Dermis microvascular lymphatic vessel endothelial cell (primary cell): ENCODE data around the gene BEND5. TPM values are rescaled to one million over a fixed set of nuclear protein-coding genes. Genes with fewer than 3 reads are reported as not detected.

ENCODE experiments used
- DNase-seq, 2 donors: peaks; one replicate each; pipeline versions ENCODE4 v3.0.0 to v3.0.0-alpha.2; 2010; ENCODE audit warnings: low read depth in 2 of 2
- total RNA-seq: library from RNA; depleted of rRNA; stranded (reverse); fragments of >200 nt; gene quantifications from 2 replicates; pipeline ENCODE4 v1.2.1, GENCODE V29; 2014

The BEND5 gene
- total RNA-seq, 1 donor from 2014 or later: 0.77 TPM

DNA sequence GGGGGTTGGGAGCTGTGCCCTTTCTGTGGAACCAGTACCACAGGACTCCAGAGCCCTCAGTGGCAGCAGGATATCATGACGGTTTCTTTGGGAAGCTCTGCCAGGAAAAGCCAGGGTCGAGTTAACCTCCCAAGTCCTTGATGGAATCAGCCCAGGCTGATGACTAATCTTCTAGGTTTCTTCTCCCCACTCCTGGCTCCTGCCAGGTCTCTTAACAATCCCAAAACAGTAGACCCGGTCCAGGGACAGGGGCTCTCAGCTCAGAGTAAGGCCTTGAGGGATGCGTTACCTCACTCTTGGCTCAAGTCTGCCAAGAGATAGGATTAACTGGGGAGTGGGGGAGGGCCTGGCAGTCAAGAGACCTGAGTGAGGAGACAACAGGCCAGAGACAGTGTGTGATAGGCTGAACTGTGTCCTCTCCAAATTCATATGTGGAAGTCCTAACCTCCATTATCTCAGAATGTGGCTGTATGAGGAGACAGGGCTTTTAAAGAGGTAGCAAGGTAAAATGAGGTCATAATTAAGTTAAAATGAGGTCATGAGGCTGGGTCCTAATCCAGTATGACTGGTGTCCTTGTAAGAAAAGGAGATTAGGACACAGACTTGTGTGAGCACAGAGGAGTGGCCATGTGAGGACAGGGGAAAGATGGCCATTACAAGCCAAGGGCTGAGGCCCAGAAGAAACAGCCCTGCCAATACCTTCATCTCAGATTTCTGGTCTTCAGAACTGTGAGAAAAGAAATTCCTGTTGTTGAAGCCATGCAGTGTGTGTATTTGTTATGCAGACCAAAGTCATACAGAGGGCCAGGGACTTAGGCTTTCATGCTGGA, 95.0 kb downstream of the BEND5 start:
- no peak for DNase-seq

DNA sequence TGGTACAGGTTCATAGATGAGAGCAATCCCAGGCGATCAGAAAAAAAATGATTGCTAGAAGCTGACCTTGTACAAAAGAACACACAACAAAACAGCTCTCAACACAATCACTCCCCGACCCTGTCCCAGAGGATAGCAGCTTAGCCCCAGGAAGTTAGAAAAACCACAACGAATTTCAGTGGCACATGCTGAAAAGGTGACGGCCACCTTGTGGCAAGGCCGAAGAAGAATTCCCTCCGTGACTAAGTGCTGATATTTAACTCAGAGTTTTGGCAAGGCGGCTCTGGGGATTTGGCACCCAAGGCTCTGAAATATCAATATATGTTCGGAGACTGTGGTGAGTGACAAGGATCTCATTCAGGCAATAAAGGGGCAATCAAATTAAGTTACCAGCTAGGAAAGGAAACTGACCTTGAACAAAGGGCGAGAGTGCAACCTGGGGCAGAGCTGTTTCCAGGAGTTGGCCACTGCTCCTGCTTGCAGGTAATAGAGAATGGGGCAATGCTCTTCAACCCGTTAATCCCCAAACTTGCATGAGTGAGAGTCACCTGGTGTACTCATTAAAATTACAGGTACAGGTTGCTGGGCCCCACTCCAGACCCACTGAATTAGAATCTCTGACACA, 96.2 kb downstream of the BEND5 start:
- DNase-seq: no peak

DNA sequence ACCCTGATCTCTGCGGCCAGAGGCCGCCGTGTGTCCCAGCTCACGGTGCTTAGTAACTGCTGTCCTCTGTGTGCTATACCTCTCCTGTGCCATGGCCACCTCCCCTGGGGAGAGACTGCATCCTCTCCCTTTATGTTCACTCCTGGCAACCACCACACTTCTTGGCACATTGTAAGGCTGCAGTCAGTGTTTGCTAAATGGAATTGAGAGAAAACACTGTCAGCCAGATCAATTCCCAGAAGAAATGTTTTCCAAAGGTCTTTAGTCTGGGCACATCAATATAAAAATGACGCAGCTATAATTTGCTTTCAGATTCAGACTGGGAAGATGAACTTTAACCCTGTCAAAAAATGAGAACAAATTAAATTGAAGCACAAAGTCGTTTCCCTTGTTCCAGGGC, 96.8 kb downstream of the BEND5 start:
- no peak for DNase-seq

DNA sequence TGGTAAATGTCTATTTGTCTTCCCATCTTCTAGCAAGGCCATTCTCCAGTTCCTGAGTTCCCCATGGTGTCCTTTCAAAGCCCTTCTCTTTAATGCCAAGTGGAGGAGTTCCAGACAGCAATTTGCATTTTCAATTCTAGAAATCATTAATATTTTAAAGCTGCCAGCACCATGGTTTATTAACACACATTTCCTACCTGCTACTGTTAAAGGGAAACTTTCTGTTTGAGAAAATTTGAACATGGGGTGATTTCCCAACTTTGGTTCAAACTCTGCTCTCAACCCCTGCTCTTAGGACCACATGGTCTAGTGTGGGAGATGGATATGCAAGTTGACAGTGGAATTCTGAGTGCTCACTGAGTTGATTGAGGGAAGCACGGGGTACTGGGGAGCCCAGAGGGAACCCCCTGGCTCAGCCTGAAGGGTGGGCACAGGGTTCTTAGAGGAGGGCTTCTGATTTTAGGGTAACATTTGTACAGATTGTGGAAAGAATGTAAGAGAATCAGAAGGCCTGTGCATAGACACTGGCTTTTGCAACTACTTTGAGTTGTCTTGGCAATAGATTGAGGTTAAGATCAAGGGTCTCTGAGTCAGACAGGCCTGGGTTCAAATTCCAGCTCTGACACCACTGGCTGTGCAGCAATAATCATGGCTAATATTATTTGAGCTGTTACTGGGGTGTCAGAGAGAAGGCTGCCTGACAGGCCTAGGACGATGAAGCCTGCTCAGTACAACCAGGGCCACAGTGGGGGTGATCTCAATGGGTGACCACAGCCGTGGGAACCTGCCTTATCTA, 97.8 kb downstream of the BEND5 start:
- no peak for DNase-seq
